Measurements from ENCODE around the gene CHST11. TPM values are rescaled to one million over a fixed set of nuclear protein-coding genes. Genes with fewer than 3 reads are reported as not detected.

CHST11 gene
- total RNA-seq, 1 donor from 2014 or later: 11.4 TPM

DNA sequence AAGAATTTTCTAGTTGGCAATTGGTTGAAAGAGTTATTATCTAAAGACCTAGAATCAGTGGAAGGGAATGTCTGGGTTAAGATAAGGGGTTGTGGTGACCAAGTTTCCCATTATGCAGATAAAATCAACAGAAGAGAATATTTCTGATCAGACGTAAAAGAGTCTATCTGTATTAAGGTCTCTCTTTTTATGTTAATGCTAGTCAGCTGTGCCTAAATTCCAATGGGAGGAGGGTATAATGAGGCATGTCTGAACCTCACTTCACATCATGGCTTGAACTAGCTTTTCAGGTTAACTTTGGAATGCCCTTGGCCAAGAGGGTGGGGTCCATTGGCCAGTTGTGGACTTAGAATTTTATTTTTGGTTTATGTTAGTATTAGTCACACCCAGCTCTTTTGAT is 34.3 kb upstream of the CHST11 start:
- H3K27me3 Mint-ChIP-seq: peaks cover 7% of the 10 kb centered on the region
- TF ChIP-seq, protein P1, sequence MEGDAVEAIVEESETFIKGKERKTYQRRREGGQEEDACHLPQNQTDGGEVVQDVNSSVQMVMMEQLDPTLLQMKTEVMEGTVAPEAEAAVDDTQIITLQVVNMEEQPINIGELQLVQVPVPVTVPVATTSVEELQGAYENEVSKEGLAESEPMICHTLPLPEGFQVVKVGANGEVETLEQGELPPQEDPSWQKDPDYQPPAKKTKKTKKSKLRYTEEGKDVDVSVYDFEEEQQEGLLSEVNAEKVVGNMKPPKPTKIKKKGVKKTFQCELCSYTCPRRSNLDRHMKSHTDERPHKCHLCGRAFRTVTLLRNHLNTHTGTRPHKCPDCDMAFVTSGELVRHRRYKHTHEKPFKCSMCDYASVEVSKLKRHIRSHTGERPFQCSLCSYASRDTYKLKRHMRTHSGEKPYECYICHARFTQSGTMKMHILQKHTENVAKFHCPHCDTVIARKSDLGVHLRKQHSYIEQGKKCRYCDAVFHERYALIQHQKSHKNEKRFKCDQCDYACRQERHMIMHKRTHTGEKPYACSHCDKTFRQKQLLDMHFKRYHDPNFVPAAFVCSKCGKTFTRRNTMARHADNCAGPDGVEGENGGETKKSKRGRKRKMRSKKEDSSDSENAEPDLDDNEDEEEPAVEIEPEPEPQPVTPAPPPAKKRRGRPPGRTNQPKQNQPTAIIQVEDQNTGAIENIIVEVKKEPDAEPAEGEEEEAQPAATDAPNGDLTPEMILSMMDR (IDR thresholded peaks at IDR 0.05; ENCODE audit: unreplicated experiment): no peak
- H3K4me1 Mint-ChIP-seq (ENCODE audit: low read depth): peaks cover 5% of the 10 kb centered on the region
- H3K4me3 Mint-ChIP-seq (ENCODE audit: low read depth): no peak overlapping the region
- DNase-seq (ENCODE audit: low spot score, unreplicated experiment): no peak
- no peak overlapping the region for H3K27ac Mint-ChIP-seq
- H3K9me3 Mint-ChIP-seq (ENCODE audit: low read depth): no peaks in the 10 kb centered on the region
- H3K36me3 Mint-ChIP-seq (ENCODE audit: insufficient read depth): no peaks in the 10 kb centered on the region

GRCh38 chr12:104423273-104423672 is 33.5 kb upstream of the CHST11 start:
- H3K27me3 Mint-ChIP-seq: peaks cover 7% of the 10 kb centered on the region
- TF ChIP-seq, protein P1 (IDR thresholded peaks at IDR 0.05; ENCODE audit: unreplicated experiment): no peak
- no peak overlapping the region for H3K27ac Mint-ChIP-seq
- H3K4me3 Mint-ChIP-seq (ENCODE audit: low read depth): no peak overlapping the region
- no peaks in the 10 kb centered on the region for H3K9me3 Mint-ChIP-seq (ENCODE audit: low read depth)
- H3K4me1 Mint-ChIP-seq (ENCODE audit: low read depth): peaks cover 5% of the 10 kb centered on the region
- DNase-seq (ENCODE audit: low spot score, unreplicated experiment): no peak
- H3K36me3 Mint-ChIP-seq (ENCODE audit: insufficient read depth): no peaks in the 10 kb centered on the region

- TF ChIP-seq, protein P1 (IDR thresholded peaks at IDR 0.05; ENCODE audit: unreplicated experiment): no peak
Observed at GRCh38 chr12:104423809-104424208, 32.9 kb upstream of the CHST11 start.

GRCh38 chr12:104424955-104425354 is 31.8 kb upstream of the CHST11 start:
- Mint-ChIP-seq H3K4me1 (ENCODE audit: low read depth) (peaks cover 3% of the 10 kb centered on the region), H3K27ac (no peak overlapping the region), H3K36me3 (ENCODE audit: insufficient read depth) (no peaks in the 10 kb centered on the region), H3K27me3 (peaks cover 7% of the 10 kb centered on the region), H3K9me3 (ENCODE audit: low read depth) (no peaks in the 10 kb centered on the region), H3K4me3 (ENCODE audit: low read depth) (no peak overlapping the region)
- DNase-seq (ENCODE audit: low spot score, unreplicated experiment): no peak
- TF ChIP-seq, protein P1 (IDR thresholded peaks at IDR 0.05; ENCODE audit: unreplicated experiment): no peak

More at GRCh38 chr12:104423809-104424208, 32.9 kb upstream of the CHST11 start:
- Mint-ChIP-seq H3K4me1 (ENCODE audit: low read depth) (peaks cover 5% of the 10 kb centered on the region), H3K9me3 (ENCODE audit: low read depth) (no peaks in the 10 kb centered on the region), H3K27me3 (peaks cover 7% of the 10 kb centered on the region), H3K4me3 (ENCODE audit: low read depth) (no peak overlapping the region), H3K36me3 (ENCODE audit: insufficient read depth) (no peaks in the 10 kb centered on the region), H3K27ac (no peak overlapping the region)
- DNase-seq (ENCODE audit: low spot score, unreplicated experiment): no peak

DNA sequence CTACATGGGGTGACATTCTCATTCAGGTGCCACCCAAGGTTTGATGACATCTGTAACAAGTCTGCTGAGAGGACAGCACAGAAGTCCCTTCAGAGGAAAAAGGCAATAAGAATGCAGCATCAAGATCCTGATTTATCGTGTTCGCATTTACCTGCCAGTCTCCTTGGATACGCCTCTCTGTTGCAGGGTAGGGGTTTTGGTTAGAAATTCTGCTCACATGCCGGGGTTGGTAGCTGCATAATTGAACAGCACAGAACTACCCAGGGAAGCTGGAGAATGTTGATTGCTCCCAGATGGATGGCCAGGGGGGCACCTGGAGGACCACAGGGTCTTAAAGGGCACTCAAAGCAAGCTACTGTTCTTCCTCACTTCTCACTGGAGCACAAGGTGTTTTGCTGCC is 31.1 kb upstream of the CHST11 start:
- Mint-ChIP-seq H3K4me1 (ENCODE audit: low read depth) (peaks cover 3% of the 10 kb centered on the region), H3K9me3 (ENCODE audit: low read depth) (no peaks in the 10 kb centered on the region), H3K27ac (no peak overlapping the region), H3K36me3 (ENCODE audit: insufficient read depth) (no peaks in the 10 kb centered on the region), H3K4me3 (ENCODE audit: low read depth) (no peak overlapping the region), H3K27me3 (peaks cover 7% of the 10 kb centered on the region)
- TF ChIP-seq, protein P1 (IDR thresholded peaks at IDR 0.05; ENCODE audit: unreplicated experiment): no peak
- DNase-seq (ENCODE audit: low spot score, unreplicated experiment): no peak
